Activated CD8-positive, alpha-beta memory T cell treated with anti-CD3 and anti-CD28 coated beads, Interleukin-2, amount 50 U/mL, for 24 hours (primary cell): ENCODE data around the gene MADCAM1.

Experiments
- DNase-seq: peaks from one replicate; pipeline ENCODE4 v3.0.0-alpha.2; 2020; ENCODE audit errors: extremely low read depth

Gene MADCAM1

GRCh38 chr19:488505-489417 lies 7.5 kb upstream of the MADCAM1 start:
- DNase-seq, result peak; percentile 71

GRCh38 chr19:489418-490196 lies 6.7 kb upstream of the MADCAM1 start:
- no peak for DNase-seq

- no peak for DNase-seq
These were observed 5.0 kb upstream of the MADCAM1 start for GRCh38 chr19:491146-491741.

- no peak for DNase-seq
These were observed 4.2 kb upstream of the MADCAM1 start for GRCh38 chr19:492091-492531.

GRCh38 chr19:493391-494170 lies 2.7 kb upstream of the MADCAM1 start:
- DNase-seq, result no peak

- no peak for DNase-seq
These were observed 1.9 kb upstream of the MADCAM1 start for GRCh38 chr19:494171-495080.

- no peak for DNase-seq
These were observed 1.2 kb upstream of the MADCAM1 start for GRCh38 chr19:495081-495401.

GRCh38 chr19:495402-496111 lies 729 bp upstream of the MADCAM1 start:
- no peak for DNase-seq

GRCh38 chr19:496986-497385 lies 700 bp downstream of the MADCAM1 start:
- DNase-seq, result no peak

GRCh38 chr19:497491-497868 lies 1.2 kb downstream of the MADCAM1 start:
- no peak for DNase-seq

GRCh38 chr19:497869-498510 lies 1.7 kb downstream of the MADCAM1 start:
- DNase-seq, result no peak

GRCh38 chr19:498511-498891 lies 2.2 kb downstream of the MADCAM1 start:
- no peak for DNase-seq

- DNase-seq, result no peak
These were observed 2.8 kb downstream of the MADCAM1 start for GRCh38 chr19:498977-499623.

- no peak for DNase-seq
These were observed 5.4 kb downstream of the MADCAM1 start for GRCh38 chr19:501646-502045.

GRCh38 chr19:504616-505015 lies 8.3 kb downstream of the MADCAM1 start:
- no peak for DNase-seq

GRCh38 chr19:506404-507285 lies 10.4 kb downstream of the MADCAM1 start:
- peak; percentile 90 for DNase-seq

GRCh38 chr19:507286-508203 lies 11.3 kb downstream of the MADCAM1 start, which contains the start of gene TPGS1:
Gene TPGS1 (plus strand): TSS chr19:507497. CDS start chr19:507507, 10 bp downstream.
- peak; percentile 72 for DNase-seq
